Hepatocyte (in vitro differentiated cells): ENCODE measurements around the gene C19orf44.

ENCODE experiments used
- EZH2 ChIP-seq: fragments of 200-600 bp; sonication (generic); IDR thresholded peaks from 2 replicates; pipeline ENCODE4 v1.6.1; 2016; ENCODE audit warnings: antibody characterized with exemption, mild to moderate bottlenecking, borderline replicate concordance
- TF ChIP-seq, protein P1 (sequence below): fragments of 200-600 bp; sonication (generic); IDR thresholded peaks from 2 replicates; pipeline ENCODE4 v1.5.1; 2016; ENCODE audit warnings: antibody characterized with exemption, mild to moderate bottlenecking; ENCODE audit not compliant: poor library complexity

DNA sequence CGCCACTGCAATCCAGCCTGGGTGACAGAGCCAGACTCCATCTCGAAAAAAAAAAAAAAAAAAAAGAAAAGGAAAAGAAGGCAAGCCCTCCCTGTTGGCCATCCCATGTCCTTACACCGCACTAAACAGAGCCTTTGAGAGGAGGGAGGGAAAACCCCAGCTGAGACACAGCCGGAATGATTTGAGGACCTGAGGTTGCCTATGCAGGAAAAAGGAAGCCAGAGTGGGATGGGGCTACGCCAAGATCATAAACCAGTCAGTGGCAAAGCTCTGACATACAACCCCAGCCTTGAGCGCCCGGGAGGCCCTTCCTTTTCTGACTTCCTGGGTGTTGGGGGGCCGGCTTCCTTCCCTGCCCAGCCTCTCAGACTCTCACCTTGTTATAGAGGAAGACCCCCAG lies 58.6 kb downstream of the C19orf44 start:
- TF ChIP-seq, protein P1, sequence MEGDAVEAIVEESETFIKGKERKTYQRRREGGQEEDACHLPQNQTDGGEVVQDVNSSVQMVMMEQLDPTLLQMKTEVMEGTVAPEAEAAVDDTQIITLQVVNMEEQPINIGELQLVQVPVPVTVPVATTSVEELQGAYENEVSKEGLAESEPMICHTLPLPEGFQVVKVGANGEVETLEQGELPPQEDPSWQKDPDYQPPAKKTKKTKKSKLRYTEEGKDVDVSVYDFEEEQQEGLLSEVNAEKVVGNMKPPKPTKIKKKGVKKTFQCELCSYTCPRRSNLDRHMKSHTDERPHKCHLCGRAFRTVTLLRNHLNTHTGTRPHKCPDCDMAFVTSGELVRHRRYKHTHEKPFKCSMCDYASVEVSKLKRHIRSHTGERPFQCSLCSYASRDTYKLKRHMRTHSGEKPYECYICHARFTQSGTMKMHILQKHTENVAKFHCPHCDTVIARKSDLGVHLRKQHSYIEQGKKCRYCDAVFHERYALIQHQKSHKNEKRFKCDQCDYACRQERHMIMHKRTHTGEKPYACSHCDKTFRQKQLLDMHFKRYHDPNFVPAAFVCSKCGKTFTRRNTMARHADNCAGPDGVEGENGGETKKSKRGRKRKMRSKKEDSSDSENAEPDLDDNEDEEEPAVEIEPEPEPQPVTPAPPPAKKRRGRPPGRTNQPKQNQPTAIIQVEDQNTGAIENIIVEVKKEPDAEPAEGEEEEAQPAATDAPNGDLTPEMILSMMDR, result no peak
- no peak for TF ChIP-seq EZH2
